ENCODE results near the gene ENTHD1.
A peak's percentile ranks its signal among the peaks of the same experiment; 100 is the strongest.

The ENTHD1 gene

GRCh38 chr22:39893526-39893925 is at the start of gene ENTHD1:
TSS of gene ENTHD1 (minus strand) at chr22:39893760. CDS start at chr22:39887748, 6,012 bp downstream.
- no peak for DNase-seq

- DNase-seq, result no peak
Measured at GRCh38 chr22:39943337-39943736, 49.8 kb upstream of the ENTHD1 start.

GRCh38 chr22:39942439-39943230 is 49.1 kb upstream of the ENTHD1 start:
- DNase-seq, result peak in 1 of 3 donors; percentile 24

GRCh38 chr22:39941601-39942000 is 48.0 kb upstream of the ENTHD1 start:
- no peak for DNase-seq

- DNase-seq, result no peak
Measured at GRCh38 chr22:39940757-39941305, 47.3 kb upstream of the ENTHD1 start.

- DNase-seq, result no peak
Measured at GRCh38 chr22:39939830-39940229, 46.3 kb upstream of the ENTHD1 start.

- DNase-seq, result no peak
Measured at GRCh38 chr22:39938509-39939111, 45.0 kb upstream of the ENTHD1 start.

GRCh38 chr22:39937906-39938305 is 44.3 kb upstream of the ENTHD1 start:
- DNase-seq, result no peak

- DNase-seq, result no peak
Measured at GRCh38 chr22:39936523-39937145, 43.1 kb upstream of the ENTHD1 start.

GRCh38 chr22:39935612-39936011 is 42.1 kb upstream of the ENTHD1 start:
- DNase-seq, result no peak

GRCh38 chr22:39935116-39935515 is 41.6 kb upstream of the ENTHD1 start:
- no peak for DNase-seq

- DNase-seq, result no peak
Measured at GRCh38 chr22:39933741-39934140, 40.2 kb upstream of the ENTHD1 start.

- DNase-seq, result peak; percentile 52 to 66 (median 55)
Measured at GRCh38 chr22:39932918-39933649, 39.5 kb upstream of the ENTHD1 start.

GRCh38 chr22:39932166-39932565 is 38.6 kb upstream of the ENTHD1 start:
- no peak for DNase-seq

GRCh38 chr22:39931251-39931650 is 37.7 kb upstream of the ENTHD1 start:
- no peak for DNase-seq

- DNase-seq, result no peak
Measured at GRCh38 chr22:39928536-39929520, 35.3 kb upstream of the ENTHD1 start.

- DNase-seq, result no peak
Measured at GRCh38 chr22:39927544-39927943, 34.0 kb upstream of the ENTHD1 start.

GRCh38 chr22:39926753-39927152 is 33.2 kb upstream of the ENTHD1 start:
- no peak for DNase-seq

GRCh38 chr22:39925909-39926679 is 32.5 kb upstream of the ENTHD1 start:
- DNase-seq, result peak; percentile 31 to 51 (median 45)

GRCh38 chr22:39925273-39925672 is 31.7 kb upstream of the ENTHD1 start:
- no peak for DNase-seq

GRCh38 chr22:39924286-39924685 is 30.7 kb upstream of the ENTHD1 start:
- DNase-seq, result no peak
